Stimulated activated CD4-positive, alpha-beta T cell treated with anti-CD3 and anti-CD28 coated beads, TNF-alpha, amount 100 ng/mL, for 24 hours (primary cell): ENCODE measurements around the gene GJB3.
"Not testable (repeated sequence)": the region's sequence is repeated elsewhere in the genome, so short reads cannot be mapped to it uniquely, and the experiment has no call there.

ENCODE experiments used
- DNase-seq, 3 experiments: peaks; one replicate each; pipeline ENCODE4 v3.0.0-alpha.2; 2020; ENCODE audit warnings: low read depth in 3 of 3

Gene GJB3

DNA sequence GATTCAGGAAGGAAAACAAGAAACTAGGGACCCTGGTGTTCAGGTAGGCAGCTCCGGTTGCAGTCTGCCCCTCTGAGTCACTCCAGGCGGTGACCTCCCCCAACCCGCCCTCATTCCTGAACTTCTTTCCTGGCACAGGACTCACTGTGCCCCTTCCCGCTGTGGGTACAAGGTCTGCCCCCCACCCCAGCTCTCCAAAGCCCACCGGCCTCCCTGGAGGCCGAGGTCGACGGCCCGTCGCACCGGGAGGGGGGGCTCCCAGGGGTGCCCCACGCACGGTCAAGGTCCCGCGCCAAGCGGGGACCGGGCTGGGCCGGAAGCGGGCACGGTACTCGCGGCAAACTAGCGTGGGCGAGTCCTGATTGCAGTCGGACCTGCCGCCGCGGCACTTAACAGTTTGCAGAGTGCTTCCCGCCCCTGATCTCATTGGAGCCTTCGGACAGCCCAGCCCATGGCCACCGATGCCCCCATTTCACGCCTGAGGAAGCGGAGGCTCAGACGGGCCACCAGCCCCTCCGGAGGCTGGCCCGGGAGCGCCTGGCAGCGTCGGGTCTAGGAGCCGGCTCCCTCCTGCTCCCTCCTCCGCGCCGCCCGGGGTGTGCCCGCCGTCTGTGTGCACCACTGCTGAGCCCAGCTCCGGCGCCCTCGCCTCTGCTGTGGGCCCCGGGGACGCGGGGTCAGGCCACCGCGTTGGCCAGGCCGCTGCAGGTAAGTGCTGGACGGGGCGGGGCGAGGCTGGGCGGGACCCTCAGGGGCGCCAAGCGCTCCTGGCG lies at the start of gene GJB3:
Gene GJB3, plus strand, starts transcription at position 144 of the 773 bp plus-strand sequence. CDS start 3,549 bp downstream, outside the sequence.
- peak in 1 of 3 experiments; percentile 11 for DNase-seq

DNA sequence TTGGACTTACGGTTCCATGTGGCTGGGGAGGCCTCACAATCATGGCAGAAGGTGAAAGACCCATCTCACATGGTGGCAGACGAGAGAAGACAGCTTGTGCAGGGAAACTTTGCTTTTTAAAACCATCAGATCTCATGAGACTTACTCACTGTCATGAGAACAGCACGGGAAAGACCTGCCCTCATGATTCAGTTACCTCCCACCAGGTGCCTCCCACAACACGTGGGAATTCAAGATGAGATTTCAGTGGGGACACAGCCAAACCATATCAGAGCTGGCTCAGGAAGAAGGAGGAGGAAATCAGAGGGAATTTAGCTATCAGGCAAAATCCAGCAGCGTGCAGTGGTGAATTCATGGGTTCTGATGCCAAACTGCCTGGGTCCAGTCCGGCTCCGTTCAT lies 48.2 kb upstream of the GJB3 start:
- DNase-seq, result not testable (repeated sequence)

DNA sequence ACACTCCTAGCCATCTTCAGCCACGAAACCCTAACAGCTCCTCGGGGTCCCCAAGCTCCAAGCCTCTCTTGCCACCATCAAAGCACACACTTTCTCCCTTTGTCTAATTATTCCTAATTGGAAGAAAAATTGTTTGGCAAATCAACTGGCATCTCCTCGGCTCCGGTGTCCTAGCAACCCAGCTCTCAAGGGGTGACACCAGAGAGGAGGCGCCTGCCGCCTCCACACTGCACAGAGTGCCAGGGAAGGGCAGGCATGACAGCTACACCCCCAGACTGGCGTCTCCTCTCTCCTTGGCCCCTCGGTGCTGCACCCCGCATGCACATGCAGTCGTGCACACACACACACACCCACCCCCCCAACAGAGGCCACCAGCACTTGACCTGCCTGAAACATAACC lies 44.3 kb upstream of the GJB3 start:
- DNase-seq, result no peak

DNA sequence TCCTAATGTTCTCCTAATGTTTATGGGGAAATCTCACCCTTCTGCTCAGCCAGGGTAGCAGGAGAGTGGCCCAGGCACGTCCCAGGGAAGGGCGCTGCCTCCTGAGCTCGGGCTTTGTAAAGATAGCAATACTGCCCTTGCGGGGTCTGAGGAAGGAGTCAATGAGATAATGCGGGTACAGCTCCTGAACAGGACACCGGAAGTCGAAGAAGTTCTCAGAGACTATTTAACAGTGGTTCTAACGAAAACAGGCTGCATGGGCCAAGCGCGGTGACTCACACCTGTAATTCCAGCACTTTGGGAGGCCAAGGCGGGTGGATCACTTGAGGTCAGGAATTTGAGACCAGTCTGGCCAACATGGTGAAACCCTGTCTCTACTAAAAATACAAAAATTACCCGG lies 43.8 kb upstream of the GJB3 start:
- not testable (repeated sequence) for DNase-seq

DNA sequence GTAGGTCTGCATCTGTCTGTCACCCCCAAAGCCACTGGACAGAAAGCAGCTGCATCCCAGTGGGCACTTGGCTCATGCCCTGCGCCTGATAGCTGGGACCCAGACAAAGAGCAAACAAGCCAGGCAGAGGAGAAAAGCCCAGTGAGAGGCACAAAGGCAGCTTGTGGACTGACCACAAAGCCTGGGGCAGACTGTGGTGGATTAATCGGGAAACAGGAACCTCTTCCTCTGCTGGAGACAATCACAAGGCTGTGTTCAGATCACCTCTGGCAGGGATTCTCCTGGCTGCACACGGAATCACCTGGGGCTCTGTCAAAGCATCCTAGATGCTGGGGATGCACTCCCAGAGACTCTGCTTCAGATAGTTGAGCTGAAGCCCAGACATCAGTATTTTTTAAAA lies 41.4 kb upstream of the GJB3 start:
- DNase-seq, result no peak

DNA sequence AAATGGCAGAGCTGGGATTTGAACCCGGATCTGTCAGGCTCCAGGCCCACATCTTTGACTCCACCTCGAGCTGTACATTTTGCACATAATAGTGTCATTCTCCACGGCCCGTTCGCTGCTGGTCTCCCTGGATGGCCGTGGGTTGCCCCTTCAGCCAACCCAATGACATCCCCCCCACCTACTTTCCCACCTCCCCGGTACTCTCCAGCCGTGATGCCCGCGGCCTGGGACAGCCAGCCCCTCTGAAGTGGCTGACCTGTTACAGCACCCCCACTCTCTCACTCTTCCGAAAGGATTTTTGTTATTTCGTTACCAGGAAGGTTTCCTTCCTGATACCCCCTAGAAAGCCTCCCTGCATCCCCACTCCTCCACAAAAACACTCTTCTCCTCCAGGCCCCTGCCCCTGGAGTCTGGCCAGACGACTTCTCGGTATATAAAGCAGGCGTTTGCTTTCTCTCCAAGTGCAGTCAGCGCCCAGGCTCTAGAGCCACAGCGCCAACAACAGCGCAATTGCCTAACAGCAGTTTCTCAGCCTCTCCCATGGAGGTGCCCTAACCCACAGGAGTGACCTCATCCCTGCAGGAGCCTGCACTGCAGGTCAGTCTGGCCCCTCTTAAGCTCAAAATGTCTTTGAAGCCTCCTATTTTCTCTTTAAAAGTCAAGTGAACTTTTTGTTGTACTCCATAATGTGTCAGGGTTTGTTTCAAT lies 40.7 kb upstream of the GJB3 start:
- no peak for DNase-seq

DNA sequence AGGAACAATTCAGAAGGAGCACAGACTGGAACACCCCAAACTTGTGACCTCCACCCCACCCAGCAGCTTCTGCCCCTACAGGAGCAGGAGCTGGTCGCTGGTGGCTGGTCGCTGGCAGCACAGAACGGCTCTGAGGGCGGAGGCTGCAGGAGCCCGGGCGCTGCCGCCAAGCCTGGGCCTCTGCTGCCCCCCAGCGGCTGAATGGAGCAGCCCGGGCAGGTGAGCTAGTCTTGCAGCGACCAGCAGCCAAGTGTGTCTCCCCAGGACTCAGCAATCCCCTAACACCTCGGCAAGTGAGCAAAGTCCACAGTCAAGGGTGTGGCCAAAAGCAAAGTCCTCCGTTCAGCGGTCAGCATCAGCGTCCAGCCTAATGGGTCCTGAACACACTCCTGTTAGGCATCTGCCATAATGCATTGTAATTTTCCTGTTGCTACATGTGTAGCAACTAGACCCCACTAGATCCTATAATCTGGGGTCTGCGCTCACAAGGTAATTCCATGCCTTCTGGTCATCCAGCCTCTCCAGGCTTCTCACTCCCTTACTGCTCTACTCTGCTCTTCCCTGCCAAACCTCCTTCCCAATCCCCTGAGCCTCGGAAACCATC lies 38.2 kb upstream of the GJB3 start:
- peak; percentile 56 to 79 (median 63) for DNase-seq

DNA sequence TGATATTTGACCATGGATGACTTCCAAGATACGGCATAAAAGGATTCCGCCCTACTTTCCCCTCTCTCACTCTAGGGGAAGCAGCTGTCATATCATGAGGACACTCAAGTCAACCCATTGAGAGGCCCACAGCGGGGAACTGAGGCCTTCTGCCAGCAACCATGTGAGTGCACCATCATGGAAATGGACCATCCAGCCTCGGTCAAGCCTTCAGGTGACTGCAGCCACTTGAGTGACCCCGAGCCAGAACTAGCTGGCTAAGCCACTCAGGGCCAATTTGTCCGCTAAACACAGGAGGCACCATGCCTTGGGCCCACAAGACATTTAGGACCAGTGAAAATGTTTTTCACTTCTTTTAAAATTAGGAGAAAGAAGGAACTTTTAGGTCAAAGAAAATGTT lies 37.2 kb upstream of the GJB3 start:
- DNase-seq, result no peak

DNA sequence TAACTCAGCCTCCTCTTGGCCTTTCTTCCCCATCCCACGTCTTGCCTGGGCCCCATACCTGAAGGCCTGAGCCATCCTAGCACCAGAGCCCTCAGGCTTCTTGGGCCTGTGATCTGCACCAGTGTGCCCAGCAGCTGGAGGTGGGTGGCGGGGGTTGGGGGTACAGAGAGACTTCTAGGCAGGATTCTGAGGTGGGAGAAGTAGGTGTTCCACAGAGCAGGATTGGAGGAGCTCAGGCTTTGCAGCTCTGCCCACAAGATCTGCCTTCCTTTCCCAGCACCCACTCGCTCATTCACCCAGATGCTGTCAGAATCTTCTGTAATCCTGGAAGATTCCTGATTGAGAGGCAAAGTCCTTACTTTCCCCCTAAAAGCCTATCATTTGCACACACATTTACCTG lies 36.2 kb upstream of the GJB3 start:
- DNase-seq, result no peak

DNA sequence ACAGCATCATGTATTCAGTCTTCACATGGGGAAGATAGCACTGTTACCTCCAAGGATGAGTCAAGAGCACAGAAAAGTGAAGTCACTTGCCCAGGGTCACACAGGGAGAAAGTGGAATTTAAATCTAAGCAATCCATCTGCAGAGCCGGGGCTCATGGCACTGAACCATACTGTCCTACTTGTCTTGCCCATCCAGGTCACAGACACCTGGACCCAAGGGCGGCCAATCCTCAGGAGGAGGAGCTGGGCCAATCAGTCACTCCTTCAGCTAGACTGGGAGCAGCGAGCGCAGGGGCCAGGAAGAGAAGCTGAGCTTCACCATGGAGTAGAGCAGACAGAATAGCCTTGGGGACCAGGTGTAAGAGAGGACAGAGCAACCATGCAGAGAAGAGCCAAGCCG lies 35.3 kb upstream of the GJB3 start:
- DNase-seq, result no peak

DNA sequence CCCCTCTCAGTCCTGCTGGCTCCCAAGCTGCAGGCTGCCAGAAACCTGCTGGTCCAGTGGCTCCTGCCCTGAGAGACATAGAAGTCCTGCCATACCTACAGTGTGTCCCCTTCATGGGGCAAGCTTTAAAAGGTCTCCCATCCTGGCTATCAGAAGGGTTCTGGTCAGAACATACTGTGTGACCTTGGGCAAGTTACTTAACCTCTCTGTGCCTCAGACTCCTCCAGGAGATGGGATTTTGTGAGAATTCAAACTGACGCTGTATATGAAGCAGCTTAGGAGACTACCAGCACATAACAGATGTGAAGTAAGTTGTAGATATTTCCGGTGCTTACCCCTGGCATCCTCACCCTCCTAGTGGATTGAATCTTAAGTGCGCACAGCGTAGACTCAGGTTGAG lies 34.9 kb upstream of the GJB3 start:
- no peak for DNase-seq

DNA sequence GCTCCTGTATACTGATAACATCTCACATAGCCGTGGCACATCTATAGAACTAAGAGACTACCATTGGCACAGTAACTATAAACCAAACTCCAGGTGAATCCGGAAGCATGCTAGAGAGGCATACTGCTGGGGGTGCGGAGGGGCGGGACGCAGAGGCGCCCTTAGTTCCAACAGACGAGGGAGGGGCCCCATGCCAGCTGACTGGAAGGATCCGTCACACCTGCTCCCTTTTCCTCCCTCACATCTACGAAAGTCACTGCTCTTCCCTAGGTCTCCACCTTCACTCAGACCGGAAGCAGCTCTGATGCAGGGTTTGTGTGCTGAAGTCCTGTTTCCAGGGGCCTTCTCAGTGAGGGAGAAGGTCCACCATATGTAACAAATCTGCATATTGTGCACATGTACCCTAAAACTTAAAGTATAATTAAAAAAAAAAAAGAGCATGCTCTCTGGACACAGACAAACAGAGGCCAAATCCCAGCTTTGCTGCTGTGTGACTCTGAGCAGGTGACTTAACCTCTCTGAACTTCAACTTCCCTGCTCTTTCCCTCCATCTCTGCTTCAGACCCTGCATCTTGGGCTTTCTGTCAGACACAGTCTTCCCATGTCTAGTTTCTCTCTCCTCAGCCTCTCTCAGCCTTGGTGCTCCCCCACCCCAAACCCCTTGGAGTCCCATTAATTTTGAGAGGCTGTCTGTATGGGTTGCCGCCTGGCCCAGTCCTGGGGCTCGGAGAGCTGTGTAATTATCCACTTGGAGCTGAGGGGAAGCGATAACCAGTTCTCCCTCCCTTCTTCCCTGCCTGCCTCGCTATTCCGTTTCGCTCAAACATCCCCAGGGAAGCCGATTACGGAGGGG lies 34.0 kb upstream of the GJB3 start:
- no peak for DNase-seq

DNA sequence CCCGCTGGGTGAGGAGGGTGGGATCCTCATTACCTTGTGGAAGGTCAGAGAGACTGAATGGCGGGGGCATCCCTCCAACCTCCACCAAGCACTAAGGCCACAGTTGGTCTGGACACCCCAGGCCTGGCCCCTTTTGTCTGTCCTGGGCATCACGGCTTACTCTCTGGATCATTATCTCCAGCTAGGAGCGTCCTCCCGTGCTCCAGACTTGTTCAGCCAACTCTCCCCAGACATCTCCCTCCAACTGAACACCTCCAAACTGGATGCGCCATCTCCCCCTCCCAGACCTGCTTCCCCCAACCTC lies 33.4 kb upstream of the GJB3 start:
- no peak for DNase-seq

DNA sequence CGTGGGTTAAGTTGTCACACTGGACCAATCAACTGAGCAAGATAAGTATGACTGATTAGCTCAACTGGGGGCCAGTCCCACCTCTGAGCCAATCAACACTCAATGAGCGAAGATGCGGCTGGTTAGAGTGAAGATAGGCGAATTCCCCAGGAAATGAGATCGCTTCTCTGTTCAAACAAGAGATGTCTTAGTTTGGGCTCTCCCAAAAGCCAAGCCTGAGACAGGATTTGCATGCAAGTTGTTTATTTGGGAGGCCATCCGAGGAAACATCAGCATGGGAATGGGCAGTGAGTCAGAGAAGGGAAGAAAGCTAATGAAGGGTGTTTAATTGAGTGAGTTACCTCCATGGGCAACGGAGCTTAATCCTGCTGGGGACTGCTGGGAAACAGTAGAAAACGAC lies 31.0 kb upstream of the GJB3 start:
- no peak for DNase-seq

DNA sequence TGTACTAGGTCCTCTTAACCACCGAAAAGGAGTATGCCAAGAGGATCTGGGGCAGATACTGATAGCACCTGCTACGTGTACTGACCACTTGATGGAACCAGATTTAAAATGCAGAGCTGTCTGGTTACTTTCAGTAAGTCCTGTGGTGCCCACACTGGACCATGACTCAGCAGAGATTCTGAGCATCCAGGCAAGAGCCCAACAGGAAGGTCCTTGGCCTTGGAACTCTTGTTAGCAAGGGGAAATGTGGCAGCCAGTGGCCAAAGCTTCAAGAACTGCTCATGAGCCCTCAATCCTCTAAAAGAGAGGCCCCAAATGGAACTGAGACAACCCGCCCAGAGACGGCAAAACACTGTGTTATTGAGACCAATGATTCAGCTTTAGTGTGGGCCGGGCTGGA lies 30.4 kb upstream of the GJB3 start:
- DNase-seq, result no peak

DNA sequence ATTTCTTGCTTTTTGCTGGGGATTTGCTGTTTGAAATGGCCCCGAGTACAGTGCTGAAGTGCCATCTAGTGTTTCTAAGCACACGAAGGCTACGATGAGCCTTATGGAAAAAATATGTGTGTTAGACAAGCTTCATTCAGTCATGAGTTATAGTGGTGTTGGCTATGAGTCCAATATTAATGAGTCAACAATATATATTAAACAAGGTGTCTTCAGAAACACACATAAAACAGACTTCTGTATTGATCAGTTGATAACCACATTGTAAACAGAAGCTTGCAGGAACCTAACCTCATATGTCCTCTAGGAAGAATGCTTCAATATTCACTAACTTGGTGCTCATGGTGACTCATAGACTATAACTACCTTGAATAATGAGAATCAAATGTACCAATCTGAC lies 27.9 kb upstream of the GJB3 start:
- no peak for DNase-seq

DNA sequence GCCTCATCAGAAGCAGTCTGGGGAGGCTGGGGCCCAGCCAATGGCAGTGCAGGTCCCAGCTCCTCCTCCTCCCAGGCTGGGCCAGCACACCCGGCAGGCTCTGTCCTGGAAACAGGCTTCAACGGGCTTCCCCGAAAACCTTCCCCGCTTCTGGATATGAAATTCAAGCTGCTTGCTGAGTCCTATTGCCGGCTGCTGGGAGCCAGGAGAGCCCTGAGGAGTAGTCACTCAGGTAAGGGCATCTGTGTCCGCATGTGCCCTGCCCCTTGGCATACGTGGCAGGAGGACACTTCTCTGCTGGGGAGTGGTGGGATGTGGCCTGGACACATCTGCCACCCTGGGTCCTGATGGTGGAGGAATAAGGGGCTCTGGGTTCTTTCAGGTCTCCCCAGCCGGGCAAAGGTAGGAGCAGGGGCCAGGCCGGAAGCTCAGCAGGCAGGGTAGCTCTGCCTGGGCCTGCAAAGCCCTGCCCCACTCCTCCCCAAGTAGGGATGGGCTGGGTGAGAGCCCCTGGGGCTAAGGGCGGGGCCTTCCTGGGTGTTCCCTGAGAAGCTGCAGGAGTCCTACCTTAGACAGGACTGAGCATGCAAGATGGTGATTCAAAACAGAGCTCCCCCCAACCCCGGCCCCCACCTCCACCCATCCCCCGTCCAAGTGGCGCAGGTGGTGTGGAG lies 25.9 kb upstream of the GJB3 start, which contains the start of gene GJB5:
Gene GJB5, plus strand, starts transcription at position 84 of the 674 bp plus-strand sequence. CDS start 2,284 bp downstream, outside the sequence.
- no peak for DNase-seq

DNA sequence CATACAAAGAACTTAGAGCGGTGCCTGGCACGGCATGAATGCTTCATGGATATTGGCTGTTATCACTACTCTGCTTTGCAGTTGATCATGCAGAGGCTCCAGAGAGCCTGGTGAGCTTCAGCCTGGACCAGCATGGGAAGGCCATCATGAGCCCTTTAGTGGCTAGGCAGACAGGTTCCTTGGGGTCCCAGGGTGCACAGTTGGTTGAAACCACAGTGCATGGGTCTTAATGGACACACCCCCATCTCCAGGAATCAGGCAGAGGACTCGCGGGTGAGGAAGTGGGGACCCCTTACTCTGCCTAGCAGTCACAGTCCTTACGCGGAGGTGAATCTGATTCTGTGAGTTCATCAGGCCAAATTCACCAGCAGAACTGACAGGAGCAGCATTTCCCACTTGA lies 25.1 kb upstream of the GJB3 start:
- no peak for DNase-seq

DNA sequence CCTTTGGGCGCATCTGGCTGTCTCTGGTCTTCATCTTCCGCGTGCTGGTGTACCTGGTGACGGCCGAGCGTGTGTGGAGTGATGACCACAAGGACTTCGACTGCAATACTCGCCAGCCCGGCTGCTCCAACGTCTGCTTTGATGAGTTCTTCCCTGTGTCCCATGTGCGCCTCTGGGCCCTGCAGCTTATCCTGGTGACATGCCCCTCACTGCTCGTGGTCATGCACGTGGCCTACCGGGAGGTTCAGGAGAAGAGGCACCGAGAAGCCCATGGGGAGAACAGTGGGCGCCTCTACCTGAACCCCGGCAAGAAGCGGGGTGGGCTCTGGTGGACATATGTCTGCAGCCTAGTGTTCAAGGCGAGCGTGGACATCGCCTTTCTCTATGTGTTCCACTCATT lies 23.6 kb upstream of the GJB3 start:
- DNase-seq, result no peak

DNA sequence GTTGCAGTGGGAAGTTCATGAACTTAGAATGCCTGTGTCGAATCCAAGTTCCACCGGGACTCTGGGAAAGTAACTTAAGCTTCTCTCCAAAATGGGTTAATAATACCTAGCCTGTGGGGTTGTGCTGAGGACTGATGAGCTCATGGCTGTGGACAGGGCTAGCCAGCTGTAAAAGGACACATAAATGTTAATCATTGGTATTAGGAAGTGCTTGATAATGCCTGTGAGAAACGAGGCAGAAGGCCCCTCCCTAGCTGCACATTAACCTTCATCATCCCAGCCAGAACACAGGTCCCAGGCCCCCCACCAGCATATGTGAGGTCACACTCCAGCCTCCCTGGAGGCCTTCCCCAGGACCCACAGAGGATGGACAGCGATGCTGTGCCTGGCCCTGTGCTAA lies 22.3 kb upstream of the GJB3 start:
- no peak for DNase-seq

DNA sequence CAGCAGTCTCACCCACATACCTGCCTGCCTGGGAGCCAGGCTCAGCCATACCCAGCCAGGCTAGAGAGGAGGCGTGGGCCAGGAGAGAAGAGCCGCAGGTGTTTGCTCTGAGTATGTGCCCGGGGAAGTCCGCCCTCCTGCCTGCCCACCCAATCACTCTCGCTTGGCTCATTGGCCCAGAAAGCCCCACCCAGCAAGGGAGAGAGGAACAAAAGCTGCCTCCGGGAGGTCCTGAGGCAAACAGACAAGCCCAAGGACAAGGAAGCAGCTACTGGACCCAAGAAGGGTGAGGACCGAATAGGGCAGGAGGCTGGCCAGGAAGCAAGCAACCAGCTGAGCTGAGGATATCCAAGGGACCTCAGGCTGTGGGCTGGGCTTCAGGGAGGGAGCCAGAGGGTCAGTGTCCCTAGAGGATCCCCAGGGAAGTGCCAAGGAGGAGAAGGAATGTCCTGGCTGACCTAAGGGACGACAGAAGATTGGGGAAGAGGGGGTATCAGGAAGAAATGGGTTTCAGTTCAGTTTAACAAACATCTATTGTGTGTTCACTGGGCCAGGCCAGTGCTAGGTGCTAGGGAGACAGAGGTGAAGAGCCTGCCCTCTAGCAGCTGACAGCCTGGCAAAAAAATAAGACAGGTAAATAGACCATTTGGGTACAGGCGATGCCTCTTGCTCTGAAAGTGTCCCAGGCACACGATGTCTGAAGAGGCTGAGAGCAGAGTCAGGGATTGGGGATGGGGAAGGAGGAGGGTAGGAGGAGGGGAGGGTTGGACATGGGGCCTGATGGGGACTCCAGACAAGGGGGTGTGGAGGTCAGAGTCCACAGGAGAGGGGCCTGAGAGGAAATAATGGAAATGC lies 21.3 kb upstream of the GJB3 start, which contains the start of gene GJB4:
Gene GJB4, plus strand, starts transcription at position 238 of the 855 bp plus-strand sequence. CDS start 1,515 bp downstream, outside the sequence.
- DNase-seq, result no peak
